CD8-positive, alpha-beta memory T cell (primary cell): ENCODE results near the gene PADI2. TPM values are rescaled to one million over a fixed set of nuclear protein-coding genes. Genes with fewer than 3 reads are reported as not detected.

Experiments
- CTCF ChIA-PET: fragments of 350-600 bp; sonication (Branson Sonifier 250); formaldehyde crosslinking; loops from one replicate; lab custom pipeline; 2021; ENCODE audit warnings: antibody characterized with exemption; lab: Charles Lee
- POLR2A ChIA-PET: fragments of 350-600 bp; sonication (Branson Sonifier 250); formaldehyde crosslinking; loops from one replicate; lab custom pipeline; 2021; ENCODE audit warnings: antibody characterized with exemption; lab: Charles Lee
- DNase-seq, 5 donors: peaks; one replicate each; pipeline versions ENCODE4 v3.0.0 to v3.0.0-alpha.2; 2020 to 2022; ENCODE audit warnings: mixed read lengths in 1 of 5
- H3K27ac ChIP-seq: one replicate; pipeline ENCODE4 v1.7.0; 2013; ENCODE audit warnings: low read depth, mild to moderate bottlenecking, low read length, moderate library complexity
- H3K27me3 ChIP-seq: 2 replicates; pipeline ENCODE4 v1.7.0; 2013; ENCODE audit warnings: low read length, mild to moderate bottlenecking; ENCODE audit not compliant: insufficient read depth, poor library complexity, severe bottlenecking
- H3K36me3 ChIP-seq: 2 replicates; pipeline ENCODE4 v1.7.0; 2013; ENCODE audit warnings: mild to moderate bottlenecking, low read length, moderate library complexity; ENCODE audit not compliant: insufficient read depth
- H3K4me1 ChIP-seq: 2 replicates; pipeline ENCODE4 v1.7.0; 2013; ENCODE audit warnings: mild to moderate bottlenecking, low read length, moderate library complexity; ENCODE audit not compliant: insufficient read depth
- H3K4me3 ChIP-seq: 2 replicates; pipeline ENCODE4 v1.7.0; 2013; ENCODE audit warnings: mild to moderate bottlenecking, low read length
- H3K9me3 ChIP-seq: 2 replicates; pipeline ENCODE4 v1.7.0; 2013; ENCODE audit warnings: mild to moderate bottlenecking, low read length
- H3K27ac Mint-ChIP-seq, 8 donors: one replicate each; pipeline ENCODE4 v1.8.0; 2020 to 2021; ENCODE audit warnings: mixed read lengths in 8 of 8, mild to moderate bottlenecking in 6 of 8, inconsistent platforms in 3 of 8, moderate library complexity in 3 of 8
- H3K27me3 Mint-ChIP-seq, 2 donors: one replicate each; pipeline ENCODE4 v1.8.0; 2020 to 2021; ENCODE audit warnings: mixed read lengths in 2 of 2, mild to moderate bottlenecking in 1 of 2, moderate library complexity in 1 of 2
- H3K36me3 Mint-ChIP-seq, 3 donors: one replicate each; pipeline ENCODE4 v1.8.0; 2020 to 2021; ENCODE audit warnings: mixed read lengths in 3 of 3, inconsistent platforms in 1 of 3, mild to moderate bottlenecking in 1 of 3
- H3K4me1 Mint-ChIP-seq, 3 donors: one replicate each; pipeline ENCODE4 v1.8.0; 2020 to 2021; ENCODE audit warnings: mixed read lengths in 3 of 3, inconsistent platforms in 1 of 3, mild to moderate bottlenecking in 1 of 3
- H3K4me3 Mint-ChIP-seq, 7 donors: one replicate each; pipeline ENCODE4 v1.8.0; 2020 to 2021; ENCODE audit warnings: mixed read lengths in 7 of 7, mild to moderate bottlenecking in 6 of 7, moderate library complexity in 4 of 7, inconsistent platforms in 2 of 7
- H3K9me3 Mint-ChIP-seq, 5 donors: one replicate each; pipeline ENCODE4 v1.8.0; 2020 to 2022; ENCODE audit warnings: mixed read lengths in 5 of 5, mild to moderate bottlenecking in 3 of 5, moderate library complexity in 2 of 5, inconsistent platforms in 1 of 5
- polyA plus RNA-seq: library from polyadenylated mRNA; unstranded; fragments of 300-500 nt; fragmentation: Illumina TruSeq; gene quantifications from one replicate; pipeline ENCODE4 v1.2.3, GENCODE V29; 2021
- total RNA-seq, 2 experiments: library from RNA; stranded (reverse); gene quantifications; one replicate each; pipeline ENCODE4 v1.2.3, GENCODE V29; 2021

PADI2 gene
- total and polyA plus RNA-seq, 3 experiments from 2014 or later: not detected

DNA sequence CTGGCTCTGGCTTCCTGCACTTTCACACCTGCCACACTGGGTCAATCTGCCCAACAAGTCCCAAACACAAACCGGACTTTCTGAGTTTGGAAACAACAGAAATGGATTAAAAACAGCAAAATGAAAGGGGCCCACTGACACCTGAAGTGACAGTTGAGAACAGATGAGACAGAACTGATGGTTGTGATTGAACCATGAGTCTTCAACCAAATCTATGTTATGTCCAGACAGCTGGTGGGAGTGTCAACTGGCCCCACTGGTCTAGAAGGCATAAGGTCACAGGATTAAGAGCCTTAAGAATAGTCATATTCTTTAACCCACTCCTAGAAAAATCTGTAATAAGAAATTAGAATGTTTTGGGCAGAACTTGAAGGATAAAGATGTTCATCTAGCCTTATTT is 94.5 kb downstream of the PADI2 start:
- Histone ChIP-seq H3K36me3 (peaks cover 72% of the 10 kb centered on the region), H3K27me3 (no peaks in the 10 kb centered on the region), H3K4me3 (no peak overlapping the region), H3K4me1 (no peaks in the 10 kb centered on the region), H3K27ac (no peak overlapping the region), H3K9me3 (no peaks in the 10 kb centered on the region)
- no peaks in the 10 kb centered on the region for H3K27me3 Mint-ChIP-seq
- H3K36me3 Mint-ChIP-seq: peaks cover 0 to 92% (median 29%) of the 10 kb centered on the region in 3 donors
- no peak for DNase-seq
- H3K27ac Mint-ChIP-seq: peak overlapping the region in 4 of 8 donors; percentile 35 to 87 (median 48)
- H3K4me3 Mint-ChIP-seq: no peak overlapping the region
- ChIA-PET CTCF (no interaction called here), POLR2A (no interaction called here)
- no peaks in the 10 kb centered on the region for H3K9me3 Mint-ChIP-seq
- no peaks in the 10 kb centered on the region for H3K4me1 Mint-ChIP-seq

DNA sequence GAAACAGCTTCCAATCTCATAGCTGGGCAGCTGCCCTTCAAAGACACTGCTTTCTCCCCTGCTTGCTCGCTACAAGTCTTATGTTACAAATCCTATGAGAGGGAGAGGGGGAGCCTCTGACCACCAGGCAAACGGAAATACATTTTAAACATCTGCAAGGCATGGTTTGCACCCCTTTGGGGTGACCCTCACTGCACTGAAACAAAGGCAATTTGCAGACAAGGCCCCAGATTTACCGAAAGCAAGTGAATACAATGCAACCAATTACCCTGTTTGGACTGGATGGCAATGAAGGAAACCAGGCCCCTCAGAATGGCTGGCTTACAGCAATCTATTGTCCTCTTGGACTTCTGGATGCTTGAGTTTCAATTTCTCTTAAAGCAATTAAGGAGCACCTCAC is 95.7 kb downstream of the PADI2 start:
- ChIA-PET POLR2A (no interaction called here), CTCF (no interaction called here)
- Histone ChIP-seq H3K9me3 (no peaks in the 10 kb centered on the region), H3K27ac (no peak overlapping the region), H3K36me3 (peaks cover 80% of the 10 kb centered on the region), H3K4me3 (no peak overlapping the region), H3K27me3 (no peaks in the 10 kb centered on the region), H3K4me1 (no peaks in the 10 kb centered on the region)
- Mint-ChIP-seq H3K4me1 (no peaks in the 10 kb centered on the region), H3K36me3 (peaks cover 0 to 92% (median 36%) of the 10 kb centered on the region in 3 donors), H3K9me3 (no peaks in the 10 kb centered on the region), H3K27me3 (no peaks in the 10 kb centered on the region), H3K4me3 (no peak overlapping the region), H3K27ac (peak overlapping the region in 2 of 8 donors; percentile 29 to 39)
- DNase-seq: no peak

DNA sequence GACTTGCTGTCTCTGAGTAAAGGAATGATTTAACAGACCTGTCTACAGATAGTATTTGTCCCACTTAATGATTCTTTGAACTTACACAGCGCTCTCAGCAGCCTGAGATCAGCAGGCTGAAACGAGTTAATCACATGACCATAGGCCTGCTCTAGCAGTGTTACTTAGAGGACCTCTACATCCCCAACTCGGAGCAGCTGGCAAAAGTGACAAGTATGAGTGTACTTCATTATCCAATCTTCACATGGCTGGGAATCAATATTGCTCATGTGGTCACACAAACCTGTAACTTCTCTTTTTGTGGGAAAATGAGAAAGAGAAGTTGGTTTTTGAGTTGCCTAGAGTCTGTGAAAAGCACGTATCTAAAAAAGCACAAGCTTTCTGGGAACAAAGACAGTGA is 96.1 kb downstream of the PADI2 start:
- H3K27ac Mint-ChIP-seq: peak overlapping the region in 3 of 8 donors; percentile 29 to 39 (median 37)
- ChIA-PET CTCF (no interaction called here), POLR2A (no interaction called here)
- H3K36me3 ChIP-seq: peaks cover 75% of the 10 kb centered on the region
- H3K27ac ChIP-seq: no peak overlapping the region
- no peaks in the 10 kb centered on the region for H3K27me3 ChIP-seq
- H3K4me3 Mint-ChIP-seq: no peak overlapping the region
- no peak for DNase-seq
- H3K9me3 ChIP-seq: no peaks in the 10 kb centered on the region
- no peaks in the 10 kb centered on the region for H3K4me1 Mint-ChIP-seq
- H3K4me1 ChIP-seq: no peaks in the 10 kb centered on the region
- peaks cover 0 to 91% (median 36%) of the 10 kb centered on the region in 3 donors for H3K36me3 Mint-ChIP-seq
- H3K27me3 Mint-ChIP-seq: no peaks in the 10 kb centered on the region
- H3K9me3 Mint-ChIP-seq: no peaks in the 10 kb centered on the region
- no peak overlapping the region for H3K4me3 ChIP-seq

DNA sequence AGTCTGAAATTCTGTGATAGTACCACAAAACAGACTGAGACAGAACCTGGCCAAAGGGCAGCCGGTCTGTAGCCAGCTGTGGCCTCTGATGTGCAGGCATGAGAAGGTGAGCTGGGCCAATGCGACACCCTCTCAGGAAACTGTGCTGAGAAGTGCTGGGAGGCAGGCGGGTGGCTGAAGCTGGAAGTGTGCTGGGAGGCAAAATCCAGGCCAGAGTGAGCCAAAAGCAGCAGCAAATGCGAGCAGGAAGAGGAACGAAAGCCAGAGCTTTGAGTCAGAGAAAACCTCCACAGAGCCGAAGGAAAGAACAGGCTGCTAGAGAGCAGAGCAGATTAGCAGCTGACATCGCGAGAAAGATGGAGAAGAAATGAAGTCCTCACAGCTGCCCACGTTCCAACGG is 97.4 kb downstream of the PADI2 start:
- no peak overlapping the region for H3K27ac ChIP-seq
- no peak for DNase-seq
- no peaks in the 10 kb centered on the region for H3K4me1 Mint-ChIP-seq
- H3K4me1 ChIP-seq: no peaks in the 10 kb centered on the region
- H3K9me3 ChIP-seq: no peaks in the 10 kb centered on the region
- H3K36me3 ChIP-seq: peaks cover 64% of the 10 kb centered on the region
- CTCF ChIA-PET: no interaction called here
- peaks cover 0 to 84% (median 30%) of the 10 kb centered on the region in 3 donors for H3K36me3 Mint-ChIP-seq
- no peaks in the 10 kb centered on the region for H3K9me3 Mint-ChIP-seq
- no peaks in the 10 kb centered on the region for H3K27me3 ChIP-seq
- H3K4me3 ChIP-seq: no peak overlapping the region
- no peaks in the 10 kb centered on the region for H3K27me3 Mint-ChIP-seq
- no peak overlapping the region for H3K4me3 Mint-ChIP-seq
- POLR2A ChIA-PET: no interaction called here
- peak overlapping the region in 2 of 8 donors; percentile 29 to 42 for H3K27ac Mint-ChIP-seq

DNA sequence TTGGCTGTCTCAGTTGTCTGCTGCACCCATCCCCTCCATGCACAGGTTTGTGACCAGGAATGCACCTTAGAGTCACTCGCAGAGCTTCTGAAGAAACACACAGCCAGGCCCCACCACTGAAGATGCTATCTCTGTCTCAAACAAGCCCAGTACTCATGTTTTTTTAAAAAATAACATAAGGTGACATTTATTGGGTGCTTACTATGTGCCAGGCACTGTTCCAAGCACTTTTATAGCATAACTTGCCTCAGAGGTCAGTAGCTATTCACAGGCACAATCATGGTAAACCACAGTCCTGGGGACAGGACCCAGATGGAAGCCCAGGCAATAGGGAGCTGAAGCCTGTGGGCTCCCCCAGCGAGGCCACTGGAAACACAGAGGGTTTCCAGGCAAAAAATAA is 98.7 kb downstream of the PADI2 start:
- ChIA-PET CTCF (interaction anchor here (1.0 kb wide), 1 partner anchor 60 kb away, joined by 4 read pairs; no protein-coding TSS in a partner anchor), POLR2A (no interaction called here)
- Mint-ChIP-seq H3K36me3 (peaks cover 0 to 76% (median 30%) of the 10 kb centered on the region in 3 donors), H3K9me3 (no peaks in the 10 kb centered on the region), H3K27me3 (no peaks in the 10 kb centered on the region), H3K4me1 (no peaks in the 10 kb centered on the region), H3K4me3 (no peak overlapping the region), H3K27ac (peak overlapping the region in 1 of 8 donors; percentile 46)
- no peak overlapping the region for H3K4me3 ChIP-seq
- no peak for DNase-seq
- no peaks in the 10 kb centered on the region for H3K4me1 ChIP-seq
- H3K36me3 ChIP-seq: peaks cover 57% of the 10 kb centered on the region
- no peak overlapping the region for H3K27ac ChIP-seq
- H3K27me3 ChIP-seq: no peaks in the 10 kb centered on the region
- H3K9me3 ChIP-seq: no peaks in the 10 kb centered on the region

DNA sequence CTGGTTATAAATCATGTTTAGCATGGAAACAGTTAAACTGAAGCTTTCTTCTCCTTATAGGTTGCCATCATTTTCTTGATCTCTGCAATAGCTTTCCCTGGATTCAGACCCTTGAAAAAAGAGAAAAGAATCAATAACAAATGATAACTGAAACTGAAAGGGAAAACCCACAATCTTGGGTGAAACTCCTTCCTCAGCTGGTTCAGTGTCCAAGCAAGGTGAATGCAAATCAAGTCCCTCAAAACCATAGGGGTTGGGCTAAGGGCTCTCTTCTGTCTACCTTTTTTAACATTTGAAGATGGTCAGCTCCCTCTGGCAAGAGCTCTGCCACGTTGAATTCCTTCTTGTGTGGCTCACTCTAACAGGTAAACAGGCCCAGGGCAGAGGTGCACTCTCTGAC is 100.4 kb downstream of the PADI2 start:
- H3K4me1 Mint-ChIP-seq: no peaks in the 10 kb centered on the region
- H3K4me3 Mint-ChIP-seq: no peak overlapping the region
- H3K36me3 Mint-ChIP-seq: peaks cover 0 to 64% (median 22%) of the 10 kb centered on the region in 3 donors
- ChIA-PET CTCF (interaction anchor here (1.2 to 1.5 kb wide), 2 partner anchors 15 to 67 kb away, joined by 3 read pairs; no protein-coding TSS in a partner anchor), POLR2A (no interaction called here)
- H3K27ac ChIP-seq: no peak overlapping the region
- no peak overlapping the region for H3K4me3 ChIP-seq
- H3K27me3 ChIP-seq: no peaks in the 10 kb centered on the region
- peak overlapping the region in 6 of 8 donors; percentile 19 to 87 (median 67) for H3K27ac Mint-ChIP-seq
- H3K36me3 ChIP-seq: peaks cover 47% of the 10 kb centered on the region
- no peaks in the 10 kb centered on the region for H3K9me3 Mint-ChIP-seq
- DNase-seq: no peak
- no peaks in the 10 kb centered on the region for H3K4me1 ChIP-seq
- no peaks in the 10 kb centered on the region for H3K27me3 Mint-ChIP-seq
- no peaks in the 10 kb centered on the region for H3K9me3 ChIP-seq

DNA sequence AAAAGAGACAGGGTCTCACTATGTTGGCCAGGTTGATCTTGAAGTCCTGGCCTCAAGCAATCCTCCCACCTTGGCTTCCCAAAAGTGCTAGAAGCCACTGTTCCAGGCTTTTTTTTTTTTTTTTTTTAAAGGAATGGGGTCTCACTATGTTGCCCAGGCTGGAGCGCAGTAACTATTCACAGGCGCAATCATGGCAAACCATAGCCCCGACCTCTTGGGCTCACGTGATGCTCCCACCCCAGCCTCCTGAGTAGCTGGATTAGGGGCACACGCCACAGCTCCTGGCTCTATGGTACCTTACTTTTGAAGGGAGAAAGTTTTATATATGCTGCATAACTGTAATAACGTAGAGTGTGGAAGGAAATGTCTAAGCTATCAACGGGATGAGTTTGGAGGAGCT is 101.8 kb downstream of the PADI2 start:
- no peak for DNase-seq
- H3K27ac Mint-ChIP-seq: no peak overlapping the region
- no peak overlapping the region for H3K4me3 Mint-ChIP-seq
- H3K4me1 Mint-ChIP-seq: no peaks in the 10 kb centered on the region
- H3K27me3 Mint-ChIP-seq: no peaks in the 10 kb centered on the region
- Histone ChIP-seq H3K27me3 (no peaks in the 10 kb centered on the region), H3K4me1 (no peaks in the 10 kb centered on the region), H3K27ac (no peak overlapping the region), H3K36me3 (peaks cover 35% of the 10 kb centered on the region), H3K4me3 (no peak overlapping the region), H3K9me3 (no peaks in the 10 kb centered on the region)
- ChIA-PET CTCF (no interaction called here), POLR2A (interaction anchor here (0.7 kb wide), 1 partner anchor 80 kb away, joined by 15 read pairs; no protein-coding TSS in a partner anchor)
- peaks cover 0 to 49% (median 13%) of the 10 kb centered on the region in 3 donors for H3K36me3 Mint-ChIP-seq
- H3K9me3 Mint-ChIP-seq: no peaks in the 10 kb centered on the region
